ENCODE data around the gene SYNGR1.

Gene SYNGR1

GRCh38 chr22:39349967-39350726 is at the start of gene SYNGR1:
Gene SYNGR1 (plus strand): TSS chr22:39349991. CDS start chr22:39350011, 20 bp downstream.
- no peak for DNase-seq

GRCh38 chr22:39300186-39300830 is 49.5 kb upstream of the SYNGR1 start:
- peak; percentile 87 for DNase-seq

- no peak for DNase-seq
Measured at GRCh38 chr22:39301108-39301507, 48.7 kb upstream of the SYNGR1 start.

- DNase-seq: no peak
Measured at GRCh38 chr22:39301926-39302325, 47.9 kb upstream of the SYNGR1 start.

GRCh38 chr22:39302431-39302960 is 47.3 kb upstream of the SYNGR1 start:
- DNase-seq: no peak

- DNase-seq: no peak
Measured at GRCh38 chr22:39303358-39303757, 46.4 kb upstream of the SYNGR1 start.

- no peak for DNase-seq
Measured at GRCh38 chr22:39303892-39304671, 45.7 kb upstream of the SYNGR1 start.

- peak; percentile 38 for DNase-seq
Measured at GRCh38 chr22:39306456-39307361, 43.1 kb upstream of the SYNGR1 start.

GRCh38 chr22:39308614-39309363 is 41.0 kb upstream of the SYNGR1 start:
- peak; percentile 93 for DNase-seq

GRCh38 chr22:39309364-39309861 is 40.4 kb upstream of the SYNGR1 start:
- DNase-seq: no peak

GRCh38 chr22:39309881-39310714 is 39.7 kb upstream of the SYNGR1 start:
- peak; percentile 59 for DNase-seq

GRCh38 chr22:39311592-39312400 is 38.0 kb upstream of the SYNGR1 start:
- no peak for DNase-seq

- DNase-seq: no peak
Measured at GRCh38 chr22:39312410-39312809, 37.4 kb upstream of the SYNGR1 start.

- no peak for DNase-seq
Measured at GRCh38 chr22:39313258-39314001, 36.4 kb upstream of the SYNGR1 start.

GRCh38 chr22:39314251-39314971 is 35.4 kb upstream of the SYNGR1 start:
- no peak for DNase-seq

GRCh38 chr22:39315389-39315788 is 34.4 kb upstream of the SYNGR1 start:
- no peak for DNase-seq

- peak; percentile 92 for DNase-seq
Measured at GRCh38 chr22:39316440-39317083, 33.2 kb upstream of the SYNGR1 start.
